ENCODE measurements around the gene TMEM185B. TPM values are rescaled to one million over a fixed set of nuclear protein-coding genes. Genes with fewer than 3 reads are reported as not detected.

Gene TMEM185B
- total RNA-seq, 1 donor from 2014 or later, result 36.4 TPM

GRCh38 chr2:120224256-120224655, 1.1 kb upstream of the TMEM185B start:
- Mint-ChIP-seq H3K4me3 (ENCODE audit: unreplicated experiment) (peak overlapping the region; percentile 73), H3K27ac (ENCODE audit: unreplicated experiment) (no peak overlapping the region)

DNA sequence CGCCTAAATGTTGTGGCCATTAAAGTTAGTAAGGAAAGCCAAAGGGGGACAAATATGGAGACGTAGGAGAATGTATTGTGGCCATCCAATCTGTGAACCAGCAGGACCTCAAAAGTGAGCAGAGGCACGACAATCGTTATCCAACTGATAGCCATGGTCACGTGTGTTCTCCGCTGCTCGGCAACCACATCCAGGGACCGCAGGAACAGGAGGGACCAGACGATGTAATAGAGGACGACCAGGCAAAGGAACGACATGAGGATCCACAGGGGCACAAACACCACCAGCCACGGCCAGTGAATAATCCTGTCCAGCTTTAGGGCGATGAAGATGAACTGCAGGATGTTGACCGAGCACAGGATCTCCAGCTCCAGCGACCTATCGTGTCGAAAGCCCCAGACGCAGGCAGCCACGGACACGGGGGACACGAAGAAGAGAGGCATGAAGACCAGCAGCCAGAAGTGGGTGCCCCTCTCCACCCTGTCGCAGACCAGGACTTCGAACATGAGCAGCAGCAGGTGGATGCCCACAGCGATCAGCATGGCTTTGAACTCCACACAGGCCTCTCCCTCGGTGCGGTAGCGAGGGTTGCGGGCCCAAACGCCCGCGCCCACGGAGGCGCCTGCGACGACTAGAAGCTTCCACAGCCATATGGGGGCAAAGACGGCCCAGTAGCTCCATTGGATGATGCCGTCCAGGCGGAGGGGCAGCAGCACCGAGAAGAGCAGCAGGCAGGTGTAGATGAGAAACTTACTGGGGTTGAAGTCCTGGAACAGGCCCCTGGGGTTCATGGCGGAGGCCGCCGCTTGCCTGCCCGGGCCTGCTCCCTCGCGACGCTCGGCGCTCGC, 790 bp downstream of the TMEM185B start:
- peaks cover 7% of the 10 kb centered on the region for H3K27me3 Mint-ChIP-seq (ENCODE audit: low read depth)
- no peak for TF ChIP-seq CTCF (IDR thresholded peaks at IDR 0.05)
- H3K36me3 Mint-ChIP-seq (ENCODE audit: low read depth), result peaks cover 11% of the 10 kb centered on the region
- H3K27ac Mint-ChIP-seq (ENCODE audit: unreplicated experiment), result peak overlapping the region; percentile 45
- DNase-seq (ENCODE audit: low spot score), result no peak
- H3K4me1 Mint-ChIP-seq (ENCODE audit: low read depth), result peaks cover 30% of the 10 kb centered on the region
- peaks cover 9% of the 10 kb centered on the region for H3K9me3 Mint-ChIP-seq (ENCODE audit: low read depth)
- peak overlapping the region; percentile 69 for H3K4me3 Mint-ChIP-seq (ENCODE audit: unreplicated experiment)

More at GRCh38 chr2:120224256-120224655, 1.1 kb upstream of the TMEM185B start:
- peaks cover 24% of the 10 kb centered on the region for H3K27me3 Mint-ChIP-seq (ENCODE audit: low read depth)
- DNase-seq (ENCODE audit: low spot score), result no peak
- no peak for TF ChIP-seq CTCF (IDR thresholded peaks at IDR 0.05)
- H3K36me3 Mint-ChIP-seq (ENCODE audit: low read depth), result peaks cover 8% of the 10 kb centered on the region
- peaks cover 30% of the 10 kb centered on the region for H3K4me1 Mint-ChIP-seq (ENCODE audit: low read depth)
- peaks cover 9% of the 10 kb centered on the region for H3K9me3 Mint-ChIP-seq (ENCODE audit: low read depth)

DNA sequence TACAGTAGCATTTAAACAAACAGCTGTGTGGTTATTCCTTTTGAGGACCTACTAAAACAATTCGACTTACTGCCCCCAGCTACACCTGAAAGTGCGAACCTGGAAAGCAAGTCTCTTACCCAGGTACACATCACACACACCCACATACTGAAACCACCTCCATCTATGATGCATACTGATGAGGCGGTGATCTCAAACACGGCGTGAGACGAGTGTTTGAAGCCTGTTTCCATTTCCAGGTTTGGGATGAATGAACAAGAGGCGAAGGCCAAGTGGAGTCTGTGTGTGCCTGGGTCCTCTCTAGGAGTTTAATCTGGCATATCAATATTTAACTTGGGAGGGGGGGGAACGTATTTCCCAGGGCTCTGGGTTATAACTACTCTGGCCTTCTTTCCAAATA, 1.6 kb downstream of the TMEM185B start:
- Mint-ChIP-seq H3K4me3 (ENCODE audit: unreplicated experiment) (peak overlapping the region; percentile 22), H3K36me3 (ENCODE audit: low read depth) (peaks cover 11% of the 10 kb centered on the region), H3K4me1 (ENCODE audit: low read depth) (peaks cover 30% of the 10 kb centered on the region), H3K9me3 (ENCODE audit: low read depth) (peaks cover 10% of the 10 kb centered on the region), H3K27me3 (ENCODE audit: low read depth) (peaks cover 1% of the 10 kb centered on the region), H3K27ac (ENCODE audit: unreplicated experiment) (no peak overlapping the region)
- no peak for DNase-seq (ENCODE audit: low spot score)
- no peak for TF ChIP-seq CTCF (IDR thresholded peaks at IDR 0.05)

- H3K27me3 Mint-ChIP-seq (ENCODE audit: low read depth), result no peaks in the 10 kb centered on the region
- H3K27ac Mint-ChIP-seq (ENCODE audit: unreplicated experiment), result no peak overlapping the region
Measured at GRCh38 chr2:120220756-120221155, 2.4 kb downstream of the TMEM185B start.

DNA sequence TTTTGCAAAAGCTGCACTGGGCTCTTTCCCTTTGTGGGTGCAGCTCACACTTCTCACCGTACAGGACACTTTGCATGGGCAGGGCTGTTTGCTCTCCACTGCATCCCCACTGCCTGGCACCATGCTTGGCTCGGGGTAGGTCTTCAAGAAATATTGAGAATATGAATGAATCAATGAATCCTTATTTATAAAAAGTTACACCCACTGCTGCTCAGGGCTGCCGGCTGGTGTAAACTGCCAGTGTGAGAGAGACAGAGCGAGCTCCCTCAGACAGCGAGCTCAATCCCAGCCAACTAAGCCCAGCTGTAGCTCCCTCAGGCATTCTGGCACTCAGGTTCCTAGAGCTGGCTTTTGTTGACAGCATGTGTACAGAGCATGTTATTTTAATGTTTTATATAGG, 3.4 kb downstream of the TMEM185B start:
- TF ChIP-seq CTCF (IDR thresholded peaks at IDR 0.05), result no peak
- Mint-ChIP-seq H3K27me3 (ENCODE audit: low read depth) (no peaks in the 10 kb centered on the region), H3K4me3 (ENCODE audit: unreplicated experiment) (no peak overlapping the region), H3K4me1 (ENCODE audit: low read depth) (peaks cover 30% of the 10 kb centered on the region), H3K9me3 (ENCODE audit: low read depth) (peaks cover 12% of the 10 kb centered on the region), H3K36me3 (ENCODE audit: low read depth) (peaks cover 13% of the 10 kb centered on the region), H3K27ac (ENCODE audit: unreplicated experiment) (no peak overlapping the region)
- no peak for DNase-seq (ENCODE audit: low spot score)

More at GRCh38 chr2:120220756-120221155, 2.4 kb downstream of the TMEM185B start:
- peaks cover 30% of the 10 kb centered on the region for H3K4me1 Mint-ChIP-seq (ENCODE audit: low read depth)
- no peak for TF ChIP-seq CTCF (IDR thresholded peaks at IDR 0.05)
- no peak for DNase-seq (ENCODE audit: low spot score)
- no peak overlapping the region for H3K4me3 Mint-ChIP-seq (ENCODE audit: unreplicated experiment)
- peaks cover 12% of the 10 kb centered on the region for H3K9me3 Mint-ChIP-seq (ENCODE audit: low read depth)
- H3K36me3 Mint-ChIP-seq (ENCODE audit: low read depth), result peaks cover 13% of the 10 kb centered on the region
